GM21717 (cell line): ENCODE data around the gene TFEB.
A peak's percentile ranks its signal among the peaks of the same experiment; 100 is the strongest.

Experiments used
- ATAC-seq: cut with Tn5 transposase; IDR thresholded peaks from one replicate; pipeline ENCODE4 v1.9.1; 2021; ENCODE audit warnings: mild to moderate bottlenecking, moderate library complexity; ENCODE audit not compliant: unreplicated experiment

The TFEB gene

GRCh38 chr6:41739041-41739440, 3.6 kb upstream of the TFEB start:
- no peak for ATAC-seq

- ATAC-seq = no peak
These were observed 2.3 kb upstream of the TFEB start for GRCh38 chr6:41737591-41738130.

GRCh38 chr6:41736800-41737555, 1.6 kb upstream of the TFEB start:
- no peak for ATAC-seq

- ATAC-seq = no peak
These were observed 852 bp upstream of the TFEB start for GRCh38 chr6:41736186-41736733.

- peak; percentile 24 for ATAC-seq
These were observed 562 bp downstream of the TFEB start for GRCh38 chr6:41734666-41735426.

GRCh38 chr6:41733707-41734665, 1.4 kb downstream of the TFEB start:
- peak; percentile 36 for ATAC-seq

- peak; percentile 0 for ATAC-seq
These were observed 2.1 kb downstream of the TFEB start for GRCh38 chr6:41733360-41733706.

- peak; percentile 32 for ATAC-seq
These were observed 2.6 kb downstream of the TFEB start for GRCh38 chr6:41732591-41733359.

GRCh38 chr6:41732149-41732548, 3.3 kb downstream of the TFEB start:
- no peak for ATAC-seq

GRCh38 chr6:41731561-41732086, 3.8 kb downstream of the TFEB start:
- ATAC-seq = no peak

- ATAC-seq = no peak
These were observed 4.6 kb downstream of the TFEB start for GRCh38 chr6:41730531-41731436.

GRCh38 chr6:41729624-41730023, 5.8 kb downstream of the TFEB start:
- no peak for ATAC-seq

- ATAC-seq = no peak
These were observed 6.5 kb downstream of the TFEB start for GRCh38 chr6:41728954-41729353.

GRCh38 chr6:41728073-41728936, 7.1 kb downstream of the TFEB start:
- ATAC-seq = no peak

- ATAC-seq = no peak
These were observed 7.7 kb downstream of the TFEB start for GRCh38 chr6:41727705-41728072.

- no peak for ATAC-seq
These were observed 8.5 kb downstream of the TFEB start for GRCh38 chr6:41726876-41727275.

GRCh38 chr6:41724586-41725501, 10.6 kb downstream of the TFEB start:
- no peak for ATAC-seq
